ENCODE measurements around the gene ABCB1.
"Not testable (repeated sequence)": the region's sequence is repeated elsewhere in the genome, so short reads cannot be mapped to it uniquely, and the experiment has no call there.

The ABCB1 gene

GRCh38 chr7:87581723-87582122 lies 19.0 kb downstream of the ABCB1 start:
- no peak overlapping the region; the same call in 1 of the 2 replicates for H2AFZ ChIP-seq (ENCODE audit: low read depth, low read length)
- no peaks in the 10 kb centered on the region for H3K27me3 ChIP-seq (ENCODE audit: insufficient read depth, low read length, poor library complexity)
- H3K9ac ChIP-seq (ENCODE audit: low read depth, low read length), result no peak overlapping the region
- DNase-seq, result no peak
- TF ChIP-seq EZH2 (IDR thresholded peaks at IDR 0.05; ENCODE audit: borderline replicate concordance, low read depth, low read length, severe bottlenecking), result no peak
- TF ChIP-seq CTCF (IDR thresholded peaks at IDR 0.05; ENCODE audit: borderline replicate concordance, extremely low read depth, low read length, poor library complexity, severe bottlenecking), result no peak
- no peaks in the 10 kb centered on the region for H3K79me2 ChIP-seq (ENCODE audit: insufficient read depth, low read length)
- no peak overlapping the region for H3K4me2 ChIP-seq (ENCODE audit: insufficient read depth, low read length)
- no peak overlapping the region for H3K27ac ChIP-seq (ENCODE audit: low read length)
- H3K4me3 ChIP-seq (ENCODE audit: low read depth in 1 of 2, low read length in 2 of 2), result no peak overlapping the region
- no peak for ATAC-seq (ENCODE audit: insufficient read depth, low read depth)
- H3K36me3 ChIP-seq (ENCODE audit: insufficient read depth, low read length), result no peaks in the 10 kb centered on the region
- no peaks in the 10 kb centered on the region for H3K4me1 ChIP-seq (ENCODE audit: insufficient read depth, low read length)
- no peaks in the 10 kb centered on the region for H3K9me3 ChIP-seq (ENCODE audit: insufficient read depth, low read length, severe bottlenecking)
- no peaks in the 10 kb centered on the region for H4K20me1 ChIP-seq (ENCODE audit: insufficient read depth, low read length)

GRCh38 chr7:87580636-87581035 lies 20.0 kb downstream of the ABCB1 start:
- DNase-seq (no peak), ATAC-seq (ENCODE audit: insufficient read depth, low read depth) (no peak)
- Histone ChIP-seq H3K4me3 (ENCODE audit: low read depth in 1 of 2, low read length in 2 of 2) (no peak overlapping the region), H2AFZ (ENCODE audit: low read depth, low read length) (no peak overlapping the region), H3K9me3 (ENCODE audit: insufficient read depth, low read length, severe bottlenecking) (no peaks in the 10 kb centered on the region), H3K79me2 (ENCODE audit: insufficient read depth, low read length) (no peaks in the 10 kb centered on the region), H3K36me3 (ENCODE audit: insufficient read depth, low read length) (no peaks in the 10 kb centered on the region), H3K27ac (ENCODE audit: low read length) (no peak overlapping the region), H3K4me1 (ENCODE audit: insufficient read depth, low read length) (no peaks in the 10 kb centered on the region), H3K27me3 (ENCODE audit: insufficient read depth, low read length, poor library complexity) (no peaks in the 10 kb centered on the region), H3K9ac (ENCODE audit: low read depth, low read length) (no peak overlapping the region), H4K20me1 (ENCODE audit: insufficient read depth, low read length) (no peaks in the 10 kb centered on the region), H3K4me2 (ENCODE audit: insufficient read depth, low read length) (no peak overlapping the region)
- TF ChIP-seq CTCF (IDR thresholded peaks at IDR 0.05; ENCODE audit: borderline replicate concordance, extremely low read depth, low read length, poor library complexity, severe bottlenecking), result no peak
- TF ChIP-seq EZH2 (IDR thresholded peaks at IDR 0.05; ENCODE audit: borderline replicate concordance, low read depth, low read length, severe bottlenecking), result no peak

GRCh38 chr7:87575521-87575920 lies 25.2 kb downstream of the ABCB1 start:
- TF ChIP-seq CTCF (IDR thresholded peaks at IDR 0.05; ENCODE audit: borderline replicate concordance, extremely low read depth, low read length, poor library complexity, severe bottlenecking) (no peak), EZH2 (IDR thresholded peaks at IDR 0.05; ENCODE audit: borderline replicate concordance, low read depth, low read length, severe bottlenecking) (no peak)
- Histone ChIP-seq H3K9ac (ENCODE audit: low read depth, low read length) (no peak overlapping the region), H2AFZ (ENCODE audit: low read depth, low read length) (no peak overlapping the region), H3K27ac (ENCODE audit: low read length) (no peak overlapping the region), H3K4me3 (ENCODE audit: low read depth in 1 of 2, low read length in 2 of 2) (no peak overlapping the region), H3K4me2 (ENCODE audit: insufficient read depth, low read length) (no peak overlapping the region), H3K27me3 (ENCODE audit: insufficient read depth, low read length, poor library complexity) (no peaks in the 10 kb centered on the region), H4K20me1 (ENCODE audit: insufficient read depth, low read length) (no peaks in the 10 kb centered on the region), H3K36me3 (ENCODE audit: insufficient read depth, low read length) (no peaks in the 10 kb centered on the region), H3K79me2 (ENCODE audit: insufficient read depth, low read length) (no peaks in the 10 kb centered on the region), H3K4me1 (ENCODE audit: insufficient read depth, low read length) (no peaks in the 10 kb centered on the region), H3K9me3 (ENCODE audit: insufficient read depth, low read length, severe bottlenecking) (no peaks in the 10 kb centered on the region)
- DNase-seq, result no peak
- no peak for ATAC-seq (ENCODE audit: insufficient read depth, low read depth)

GRCh38 chr7:87574630-87575029 lies 26.1 kb downstream of the ABCB1 start:
- Histone ChIP-seq H3K27ac (ENCODE audit: low read length) (no peak overlapping the region), H2AFZ (ENCODE audit: low read depth, low read length) (no peak overlapping the region), H3K4me2 (ENCODE audit: insufficient read depth, low read length) (no peak overlapping the region), H4K20me1 (ENCODE audit: insufficient read depth, low read length) (no peaks in the 10 kb centered on the region), H3K27me3 (ENCODE audit: insufficient read depth, low read length, poor library complexity) (no peaks in the 10 kb centered on the region), H3K36me3 (ENCODE audit: insufficient read depth, low read length) (no peaks in the 10 kb centered on the region), H3K9ac (ENCODE audit: low read depth, low read length) (no peak overlapping the region), H3K9me3 (ENCODE audit: insufficient read depth, low read length, severe bottlenecking) (no peaks in the 10 kb centered on the region), H3K4me1 (ENCODE audit: insufficient read depth, low read length) (no peaks in the 10 kb centered on the region), H3K4me3 (ENCODE audit: low read depth in 1 of 2, low read length in 2 of 2) (no peak overlapping the region), H3K79me2 (ENCODE audit: insufficient read depth, low read length) (no peaks in the 10 kb centered on the region)
- DNase-seq (no peak), ATAC-seq (ENCODE audit: insufficient read depth, low read depth) (no peak)
- TF ChIP-seq EZH2 (IDR thresholded peaks at IDR 0.05; ENCODE audit: borderline replicate concordance, low read depth, low read length, severe bottlenecking) (no peak), CTCF (IDR thresholded peaks at IDR 0.05; ENCODE audit: borderline replicate concordance, extremely low read depth, low read length, poor library complexity, severe bottlenecking) (no peak)

GRCh38 chr7:87572513-87572912 lies 28.2 kb downstream of the ABCB1 start:
- H3K4me2 ChIP-seq (ENCODE audit: insufficient read depth, low read length); H3K27ac ChIP-seq (ENCODE audit: low read length); H3K9me3 ChIP-seq (ENCODE audit: insufficient read depth, low read length, severe bottlenecking); DNase-seq; H3K79me2 ChIP-seq (ENCODE audit: insufficient read depth, low read length); H3K27me3 ChIP-seq (ENCODE audit: insufficient read depth, low read length, poor library complexity); H4K20me1 ChIP-seq (ENCODE audit: insufficient read depth, low read length); H3K4me3 ChIP-seq (ENCODE audit: low read depth in 1 of 2, low read length in 2 of 2); H3K9ac ChIP-seq (ENCODE audit: low read depth, low read length); H3K4me1 ChIP-seq (ENCODE audit: insufficient read depth, low read length); H3K36me3 ChIP-seq (ENCODE audit: insufficient read depth, low read length); ATAC-seq (ENCODE audit: insufficient read depth, low read depth); H2AFZ ChIP-seq (ENCODE audit: low read depth, low read length): not testable (repeated sequence)

Measured in DND-41 (cell line).